HG03378 (cell line): ENCODE data around the gene DIP2A.
"Not testable (repeated sequence)": the region's sequence is repeated elsewhere in the genome, so short reads cannot be mapped to it uniquely, and the experiment has no call there.

Experiments used
- ATAC-seq: cut with Tn5 transposase; IDR thresholded peaks from one replicate; pipeline ENCODE4 v1.9.1; 2021; ENCODE audit warnings: mild to moderate bottlenecking, moderate library complexity; ENCODE audit not compliant: unreplicated experiment

Gene DIP2A

GRCh38 chr21:46572850-46573249, 114.2 kb downstream of the DIP2A start:
- ATAC-seq: no peak

DNA sequence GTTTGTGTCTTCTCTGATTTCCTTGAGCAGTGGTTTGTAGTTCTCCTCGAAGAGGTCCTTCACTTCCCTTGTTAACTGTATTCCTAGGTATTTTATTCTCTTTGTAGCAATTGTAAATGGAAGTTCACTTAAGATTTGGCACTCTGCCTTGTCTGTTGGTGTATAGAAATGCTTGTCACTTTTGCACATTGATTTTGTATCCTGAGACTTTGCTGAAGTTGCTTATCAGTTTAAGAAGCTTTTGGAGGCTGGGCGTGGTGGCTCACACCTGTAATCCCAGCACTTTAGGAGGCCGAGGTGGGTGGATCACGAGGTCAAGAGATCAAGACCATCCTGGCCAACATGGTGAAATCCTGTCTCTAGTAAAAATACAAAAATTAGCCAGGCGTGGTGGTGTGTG, 119.1 kb downstream of the DIP2A start:
- not testable (repeated sequence) for ATAC-seq

GRCh38 chr21:46579394-46579793, 120.7 kb downstream of the DIP2A start:
- not testable (repeated sequence) for ATAC-seq

GRCh38 chr21:46581780-46582307, 123.2 kb downstream of the DIP2A start:
- no peak for ATAC-seq

- ATAC-seq: no peak
Observed at GRCh38 chr21:46585191-46585953, 126.7 kb downstream of the DIP2A start.

GRCh38 chr21:46594276-46594675, 135.6 kb downstream of the DIP2A start:
- no peak for ATAC-seq

DNA sequence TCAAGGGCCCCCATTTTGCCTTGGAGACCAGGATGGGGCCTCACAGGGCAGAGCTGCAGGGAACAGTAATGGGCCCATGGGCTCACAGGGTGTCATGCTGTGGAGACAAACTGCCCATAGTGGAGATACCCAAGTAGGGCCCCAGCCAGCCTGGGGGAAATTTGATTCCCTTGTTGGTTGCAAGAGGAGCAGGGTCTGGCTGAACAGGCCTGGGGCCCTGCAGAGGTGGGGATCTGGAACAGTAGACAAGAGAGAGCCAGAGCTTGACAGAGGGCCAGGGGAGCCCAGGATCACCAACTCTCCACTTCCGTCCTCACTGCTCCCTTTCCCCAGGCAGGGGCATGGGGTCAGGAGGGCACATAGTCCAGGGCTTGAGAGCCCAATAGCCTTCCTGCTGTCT, 137.5 kb downstream of the DIP2A start:
- ATAC-seq: no peak

- no peak for ATAC-seq
Observed at GRCh38 chr21:46597031-46597430, 138.3 kb downstream of the DIP2A start.

- no peak for ATAC-seq
Observed at GRCh38 chr21:46597896-46598343, 139.2 kb downstream of the DIP2A start.

GRCh38 chr21:46598581-46599572, 140.2 kb downstream of the DIP2A start:
- ATAC-seq: no peak

GRCh38 chr21:46600305-46600704, 141.6 kb downstream of the DIP2A start:
- ATAC-seq: no peak

GRCh38 chr21:46600978-46601377, 142.3 kb downstream of the DIP2A start:
- ATAC-seq: no peak

DNA sequence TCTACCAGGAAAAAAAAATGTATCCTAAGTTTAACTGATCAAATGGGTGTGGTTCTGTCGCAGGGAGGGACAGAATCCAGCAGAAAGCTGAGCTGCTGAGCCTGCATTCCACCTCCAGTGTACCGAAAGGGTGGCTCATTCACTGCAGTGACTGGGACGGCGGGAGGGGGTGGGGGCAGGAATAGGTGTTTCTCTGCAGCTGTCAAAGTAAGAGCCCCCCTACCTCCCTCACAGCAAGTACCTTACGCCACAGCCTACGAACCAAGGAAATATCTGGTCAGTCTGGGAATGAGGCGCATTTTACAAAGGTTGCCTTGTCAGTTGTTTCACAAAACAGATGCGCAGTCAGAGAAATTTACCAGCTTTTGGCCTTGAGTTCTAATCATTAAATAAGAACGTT, 144.5 kb downstream of the DIP2A start:
- ATAC-seq: no peak

- no peak for ATAC-seq
Observed at GRCh38 chr21:46604329-46604974, 145.8 kb downstream of the DIP2A start.

- no peak for ATAC-seq
Observed at GRCh38 chr21:46604975-46605766, 146.5 kb downstream of the DIP2A start, which contains the start of gene S100B. TSS of gene S100B (minus strand) at chr21:46605082. CDS start at chr21:46602415, 2,667 bp downstream.

GRCh38 chr21:46605767-46606426, 147.2 kb downstream of the DIP2A start:
- peak; percentile 47 for ATAC-seq

DNA sequence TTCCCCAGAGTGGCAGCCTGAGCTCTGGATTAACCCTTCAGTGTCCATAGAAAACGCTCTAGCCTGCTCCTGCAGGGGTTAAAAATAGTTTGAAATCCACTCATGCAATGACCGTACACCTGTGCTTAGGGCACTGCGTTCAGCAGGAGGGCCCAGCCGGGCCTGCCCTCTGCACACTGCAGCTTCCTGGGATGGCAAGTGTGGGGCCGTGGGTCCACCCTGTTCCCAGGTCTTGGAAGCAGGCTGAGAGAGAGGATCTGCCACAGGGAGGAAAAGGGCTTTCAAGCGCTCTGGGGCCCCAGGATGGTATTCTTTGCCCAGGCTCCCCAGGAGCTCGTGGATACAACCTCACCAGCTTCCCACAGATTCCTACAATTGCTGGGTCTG, 147.7 kb downstream of the DIP2A start:
- ATAC-seq: peak; percentile 8

GRCh38 chr21:46607636-46608035, 148.9 kb downstream of the DIP2A start:
- ATAC-seq: no peak

- ATAC-seq: no peak
Observed at GRCh38 chr21:46608672-46609111, 150.0 kb downstream of the DIP2A start.
